ENCODE results near the gene ESRRG.

The ESRRG gene

GRCh38 chr1:216723274-216723780 lies at the start of gene ESRRG:
Gene ESRRG (minus strand): TSS chr1:216723429. CDS start chr1:216723299, 130 bp downstream.
- no peak for DNase-seq (ENCODE audit: low read depth)

- no peak for DNase-seq (ENCODE audit: low read depth)
Measured at GRCh38 chr1:216771922-216772321, 48.7 kb upstream of the ESRRG start.

- no peak for DNase-seq (ENCODE audit: low read depth)
Measured at GRCh38 chr1:216766633-216767327, 43.6 kb upstream of the ESRRG start.

- DNase-seq (ENCODE audit: low read depth), result no peak
Measured at GRCh38 chr1:216765346-216766300, 42.4 kb upstream of the ESRRG start.

GRCh38 chr1:216758161-216758560 lies 34.9 kb upstream of the ESRRG start:
- no peak for DNase-seq (ENCODE audit: low read depth)

- no peak for DNase-seq (ENCODE audit: low read depth)
Measured at GRCh38 chr1:216757110-216757509, 33.9 kb upstream of the ESRRG start.

- no peak for DNase-seq (ENCODE audit: low read depth)
Measured at GRCh38 chr1:216750961-216751360, 27.7 kb upstream of the ESRRG start.

- no peak for DNase-seq (ENCODE audit: low read depth)
Measured at GRCh38 chr1:216750031-216750627, 26.9 kb upstream of the ESRRG start.

- DNase-seq (ENCODE audit: low read depth), result no peak
Measured at GRCh38 chr1:216749232-216749631, 26.0 kb upstream of the ESRRG start.

- no peak for DNase-seq (ENCODE audit: low read depth)
Measured at GRCh38 chr1:216742625-216743024, 19.4 kb upstream of the ESRRG start.

GRCh38 chr1:216740331-216740730 lies 17.1 kb upstream of the ESRRG start:
- no peak for DNase-seq (ENCODE audit: low read depth)

GRCh38 chr1:216739793-216740192 lies 16.6 kb upstream of the ESRRG start:
- DNase-seq (ENCODE audit: low read depth), result no peak

- no peak for DNase-seq (ENCODE audit: low read depth)
Measured at GRCh38 chr1:216732121-216732520, 8.9 kb upstream of the ESRRG start.

GRCh38 chr1:216731562-216731961 lies 8.3 kb upstream of the ESRRG start:
- no peak for DNase-seq (ENCODE audit: low read depth)

- no peak for DNase-seq (ENCODE audit: low read depth)
Measured at GRCh38 chr1:216726435-216726834, 3.2 kb upstream of the ESRRG start.

- DNase-seq (ENCODE audit: low read depth), result no peak
Measured at GRCh38 chr1:216722821-216723220, 408 bp downstream of the ESRRG start.

- DNase-seq (ENCODE audit: low read depth), result no peak
Measured at GRCh38 chr1:216721863-216722262, 1.4 kb downstream of the ESRRG start.

- DNase-seq (ENCODE audit: low read depth), result no peak
Measured at GRCh38 chr1:216721062-216721461, 2.2 kb downstream of the ESRRG start.

GRCh38 chr1:216711712-216712111 lies 11.5 kb downstream of the ESRRG start:
- DNase-seq (ENCODE audit: low read depth), result no peak

GRCh38 chr1:216710598-216711333 lies 12.5 kb downstream of the ESRRG start:
- DNase-seq (ENCODE audit: low read depth), result no peak

GRCh38 chr1:216710055-216710454 lies 13.2 kb downstream of the ESRRG start:
- no peak for DNase-seq (ENCODE audit: low read depth)

- DNase-seq (ENCODE audit: low read depth), result no peak
Measured at GRCh38 chr1:216705676-216706075, 17.6 kb downstream of the ESRRG start.
